MCF 10A (cell line): ENCODE data around the gene SIDT2. TPM values are rescaled to one million over a fixed set of nuclear protein-coding genes. Genes with fewer than 3 reads are reported as not detected.

Experiments
- BruUV-seq: library from RNA; stranded (reverse); fragments of 400-500 nt; replicated peaks from 2 replicates; lab custom pipeline; 2021; lab: Mats Ljungman, UMichigan
- CTCF ChIA-PET: fragments of 300-600 bp; sonication (Branson Sonifier 250); formaldehyde crosslinking; extraction: SDS; loops from one replicate; lab custom pipeline; 2021; ENCODE audit warnings: antibody characterized with exemption, inconsistent platforms; lab: Yijun Ruan, JAX
- POLR2A ChIA-PET: fragments of 300-600, 350-650 bp; sonication (Branson Sonifier 250); formaldehyde crosslinking; extraction: SDS; loops from one replicate; lab custom pipeline; 2020; ENCODE audit warnings: antibody characterized with exemption, inconsistent platforms; lab: Yijun Ruan, JAX
- DNase-seq: peaks from one replicate; pipeline ENCODE4 v3.0.0-alpha.2; 2018; ENCODE audit not compliant: unreplicated experiment
- H3K27ac Mint-ChIP-seq: one replicate; pipeline ENCODE4 v1.8.0; 2022; ENCODE audit warnings: mild to moderate bottlenecking, low read depth, mixed read lengths; ENCODE audit not compliant: unreplicated experiment
- H3K27me3 Mint-ChIP-seq: one replicate; pipeline ENCODE4 v1.8.0; 2022; ENCODE audit warnings: mixed read lengths; ENCODE audit not compliant: insufficient read depth, unreplicated experiment
- H3K36me3 Mint-ChIP-seq: one replicate; pipeline ENCODE4 v1.8.0; 2022; ENCODE audit warnings: mild to moderate bottlenecking, moderate library complexity, mixed read lengths; ENCODE audit not compliant: insufficient read depth, unreplicated experiment
- H3K4me1 Mint-ChIP-seq: one replicate; pipeline ENCODE4 v1.8.0; 2022; ENCODE audit warnings: mixed read lengths; ENCODE audit not compliant: insufficient read depth, unreplicated experiment
- H3K4me3 Mint-ChIP-seq: one replicate; pipeline ENCODE4 v1.8.0; 2022; ENCODE audit warnings: mild to moderate bottlenecking, moderate library complexity, mixed read lengths; ENCODE audit not compliant: unreplicated experiment
- H3K9me3 Mint-ChIP-seq: one replicate; pipeline ENCODE4 v1.8.0; 2022; ENCODE audit warnings: mixed read lengths; ENCODE audit not compliant: unreplicated experiment
- intact Hi-C: fragments of 100-400 bp; cut with micrococcal nuclease; formaldehyde crosslinking; loops from 2 replicates; pipeline ENCODE4 v1.14.1; 2022
- total RNA-seq: library from RNA; stranded (reverse); gene quantifications from 2 replicates; pipeline ENCODE4 v1.2.3, GENCODE V29; 2022
- TF ChIP-seq, protein P1 (sequence below): fragments of 200-600 bp; IDR thresholded peaks from one replicate; pipeline ENCODE4 v1.8.0; 2022; ENCODE audit warnings: antibody characterized with exemption, mild to moderate bottlenecking; ENCODE audit not compliant: unreplicated experiment

SIDT2 gene
- total RNA-seq, 1 experiment from 2014 or later: 18.4 TPM

DNA sequence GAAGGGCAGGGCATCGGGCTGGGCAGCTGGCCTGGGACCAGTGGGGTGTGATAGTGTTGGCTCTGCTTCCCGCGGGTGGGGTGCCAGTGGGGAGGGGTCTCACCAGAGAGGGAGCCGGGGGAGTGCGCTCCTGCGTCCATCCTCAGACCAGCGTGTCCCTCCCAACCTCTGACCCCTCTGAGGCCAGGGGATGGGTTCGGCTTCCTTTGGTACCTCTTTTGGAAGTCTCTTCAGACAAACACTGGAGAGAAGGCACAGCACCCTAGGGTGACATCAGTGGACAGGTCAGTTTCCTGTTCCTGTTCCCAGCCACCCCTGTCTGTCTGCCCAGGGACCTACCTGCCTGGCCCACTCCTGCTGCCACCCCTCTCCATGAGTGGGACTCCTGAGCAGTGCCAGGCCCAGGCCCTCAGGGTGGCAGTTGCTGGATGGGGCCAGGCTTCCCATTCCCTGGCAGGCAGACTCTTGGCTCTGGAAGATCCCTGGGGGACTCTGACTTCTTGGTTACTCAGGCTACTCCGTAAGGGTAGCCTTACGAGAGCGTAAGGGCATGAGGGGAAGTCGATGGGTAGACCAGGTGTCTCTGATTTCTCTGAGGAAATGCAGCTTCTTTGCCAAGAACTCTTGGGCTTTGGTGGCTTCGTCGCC is 23.2 kb downstream of the SIDT2 start:
- intact Hi-C loops: no loop called here
- DNase-seq: no peak
- Mint-ChIP-seq H3K9me3 (no peaks in the 10 kb centered on the region), H3K4me1 (no peaks in the 10 kb centered on the region), H3K27ac (no peak overlapping the region), H3K4me3 (no peak overlapping the region), H3K27me3 (no peaks in the 10 kb centered on the region), H3K36me3 (peaks cover 12% of the 10 kb centered on the region)
- TF ChIP-seq, protein P1, sequence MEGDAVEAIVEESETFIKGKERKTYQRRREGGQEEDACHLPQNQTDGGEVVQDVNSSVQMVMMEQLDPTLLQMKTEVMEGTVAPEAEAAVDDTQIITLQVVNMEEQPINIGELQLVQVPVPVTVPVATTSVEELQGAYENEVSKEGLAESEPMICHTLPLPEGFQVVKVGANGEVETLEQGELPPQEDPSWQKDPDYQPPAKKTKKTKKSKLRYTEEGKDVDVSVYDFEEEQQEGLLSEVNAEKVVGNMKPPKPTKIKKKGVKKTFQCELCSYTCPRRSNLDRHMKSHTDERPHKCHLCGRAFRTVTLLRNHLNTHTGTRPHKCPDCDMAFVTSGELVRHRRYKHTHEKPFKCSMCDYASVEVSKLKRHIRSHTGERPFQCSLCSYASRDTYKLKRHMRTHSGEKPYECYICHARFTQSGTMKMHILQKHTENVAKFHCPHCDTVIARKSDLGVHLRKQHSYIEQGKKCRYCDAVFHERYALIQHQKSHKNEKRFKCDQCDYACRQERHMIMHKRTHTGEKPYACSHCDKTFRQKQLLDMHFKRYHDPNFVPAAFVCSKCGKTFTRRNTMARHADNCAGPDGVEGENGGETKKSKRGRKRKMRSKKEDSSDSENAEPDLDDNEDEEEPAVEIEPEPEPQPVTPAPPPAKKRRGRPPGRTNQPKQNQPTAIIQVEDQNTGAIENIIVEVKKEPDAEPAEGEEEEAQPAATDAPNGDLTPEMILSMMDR: no peak
- CTCF ChIA-PET: interaction anchor here (0.7 to 2.0 kb wide), 2 partner anchors 7 to 25 kb away, joined by 3 to 8 read pairs; no protein-coding TSS in a partner anchor
- no TSS peak for BruUV-seq
- POLR2A ChIA-PET: interaction anchor here (1.1 to 1.8 kb wide), 3 partner anchors 23 to 58 kb away, joined by 3 to 7 read pairs (median 4); partner anchors contain the start of gene PAFAH1B2

DNA sequence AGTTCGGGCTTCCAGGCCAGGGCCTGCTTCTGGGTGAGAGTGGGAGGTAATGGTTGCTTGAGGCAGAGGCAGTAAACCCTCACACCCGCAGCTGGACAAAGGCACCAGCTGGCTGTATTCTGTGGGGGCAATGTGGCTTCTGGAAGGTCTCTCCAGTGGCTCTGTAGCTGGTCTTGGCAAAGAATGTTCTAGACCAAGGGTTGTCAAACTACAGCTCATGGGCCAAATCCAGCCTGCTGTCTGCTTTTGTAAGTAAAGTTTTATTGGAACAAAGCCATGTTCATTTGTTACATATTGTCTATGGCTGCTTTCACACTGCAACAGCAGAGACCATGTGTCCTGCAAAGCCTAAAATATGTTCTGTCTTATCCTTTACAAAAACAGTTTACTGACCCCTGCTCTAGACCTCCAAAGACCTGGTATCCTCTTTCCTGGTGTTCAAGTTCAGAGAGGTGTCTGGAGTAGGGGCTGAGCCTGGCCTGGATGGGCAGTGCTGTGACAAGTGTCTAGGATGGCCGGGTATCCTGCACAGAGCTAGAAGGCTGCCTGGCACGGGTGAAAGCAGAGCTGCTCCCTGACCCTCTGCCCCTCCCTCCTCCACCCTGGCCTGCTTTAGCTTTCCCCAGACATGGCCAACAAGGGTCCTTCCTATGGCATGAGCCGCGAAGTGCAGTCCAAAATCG is 24.0 kb downstream of the SIDT2 start:
- Mint-ChIP-seq H3K9me3 (no peaks in the 10 kb centered on the region), H3K36me3 (peaks cover 12% of the 10 kb centered on the region), H3K4me3 (no peak overlapping the region), H3K27ac (no peak overlapping the region), H3K4me1 (no peaks in the 10 kb centered on the region), H3K27me3 (no peaks in the 10 kb centered on the region)
- ChIA-PET POLR2A (interaction anchor here (1.1 to 1.8 kb wide), 3 partner anchors 23 to 59 kb away, joined by 3 to 7 read pairs (median 4); partner anchors contain the start of gene PAFAH1B2), CTCF (interaction anchor here (0.7 to 2.0 kb wide), 2 partner anchors 8 to 25 kb away, joined by 3 to 8 read pairs; no protein-coding TSS in a partner anchor)
- BruUV-seq: no TSS peak
- no peak for DNase-seq
- TF ChIP-seq, protein P1: no peak
- intact Hi-C loops: no loop called here

DNA sequence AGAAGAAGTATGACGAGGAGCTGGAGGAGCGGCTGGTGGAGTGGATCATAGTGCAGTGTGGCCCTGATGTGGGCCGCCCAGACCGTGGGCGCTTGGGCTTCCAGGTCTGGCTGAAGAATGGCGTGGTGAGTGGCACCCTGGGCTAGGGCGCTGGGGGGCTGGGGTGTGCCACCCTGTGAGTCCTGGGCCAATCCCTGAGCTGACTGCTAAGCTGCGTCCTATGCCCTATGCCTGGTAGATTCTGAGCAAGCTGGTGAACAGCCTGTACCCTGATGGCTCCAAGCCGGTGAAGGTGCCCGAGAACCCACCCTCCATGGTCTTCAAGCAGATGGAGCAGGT is 24.5 kb downstream of the SIDT2 start:
- BruUV-seq: no TSS peak
- Mint-ChIP-seq H3K27me3 (no peaks in the 10 kb centered on the region), H3K4me3 (no peak overlapping the region), H3K9me3 (no peaks in the 10 kb centered on the region), H3K36me3 (peaks cover 12% of the 10 kb centered on the region), H3K27ac (no peak overlapping the region), H3K4me1 (no peaks in the 10 kb centered on the region)
- DNase-seq: no peak
- intact Hi-C loops: no loop called here
- TF ChIP-seq, protein P1: no peak
- POLR2A ChIA-PET: interaction anchor here (1.1 to 1.8 kb wide), 3 partner anchors 22 to 59 kb away, joined by 3 to 7 read pairs (median 4); partner anchors contain the start of gene PAFAH1B2
- CTCF ChIA-PET: no interaction called here
